Heart left ventricle (tissue), 13 donors: ENCODE measurements around the gene PTPRM.

ENCODE experiments used
- POLR2A ChIP-seq, 2 donors: fragments of 450-650 bp; IDR thresholded peaks; one replicate each; pipeline ENCODE4 v1.6.1; 2017; ENCODE audit warnings: antibody characterized with exemption in 2 of 2, mild to moderate bottlenecking in 2 of 2, moderate library complexity in 2 of 2
- TF ChIP-seq, protein P1 (sequence below), 12 donors: fragments of 200-600 bp; sonication (generic) in 4 of 12; IDR thresholded peaks; one replicate each; pipeline versions ENCODE4 v1.5.0 to v1.8.0; 2018 to 2022; ENCODE audit warnings: antibody characterized with exemption in 12 of 12, mild to moderate bottlenecking in 5 of 12
- donor health status: ischemic (EF 13 %, LVEDD 7.1; RV severe dilation, severe dysfunction).
- donor health status: DM: no; HTN: yes; CAD: no.
- donor health status: DM: no; HTN: no; CAD: no.
- donor health status: ischemic (EF 25% LVEDD 6.9; RV normal size, moderate dysfunction).
- donor health status: ischemic (EF 25% LVEDD 5.7; RV mildly dilated, moderate dysfunction).
- donor health status: ischemic (EF 35%, LVEDD 5.7; RV mildly dilated, moderate dysfunction).
- donor health status: nonischemic (EF 11% LVEDD 7.7; RV severe dilation, severe dysfunction).
- donor health status: DM: yes; HTN: yes; CAD: no.
- donor health status: PGD.
- donor health status: ischemic (EF 29% LVEDD 5.4; RV normal size, mild dysfunction).
- donor health status: nonischemic (EF 23%, LVEDD 6.1; RV moderate dilation, normal function).

- TF ChIP-seq, protein P1, sequence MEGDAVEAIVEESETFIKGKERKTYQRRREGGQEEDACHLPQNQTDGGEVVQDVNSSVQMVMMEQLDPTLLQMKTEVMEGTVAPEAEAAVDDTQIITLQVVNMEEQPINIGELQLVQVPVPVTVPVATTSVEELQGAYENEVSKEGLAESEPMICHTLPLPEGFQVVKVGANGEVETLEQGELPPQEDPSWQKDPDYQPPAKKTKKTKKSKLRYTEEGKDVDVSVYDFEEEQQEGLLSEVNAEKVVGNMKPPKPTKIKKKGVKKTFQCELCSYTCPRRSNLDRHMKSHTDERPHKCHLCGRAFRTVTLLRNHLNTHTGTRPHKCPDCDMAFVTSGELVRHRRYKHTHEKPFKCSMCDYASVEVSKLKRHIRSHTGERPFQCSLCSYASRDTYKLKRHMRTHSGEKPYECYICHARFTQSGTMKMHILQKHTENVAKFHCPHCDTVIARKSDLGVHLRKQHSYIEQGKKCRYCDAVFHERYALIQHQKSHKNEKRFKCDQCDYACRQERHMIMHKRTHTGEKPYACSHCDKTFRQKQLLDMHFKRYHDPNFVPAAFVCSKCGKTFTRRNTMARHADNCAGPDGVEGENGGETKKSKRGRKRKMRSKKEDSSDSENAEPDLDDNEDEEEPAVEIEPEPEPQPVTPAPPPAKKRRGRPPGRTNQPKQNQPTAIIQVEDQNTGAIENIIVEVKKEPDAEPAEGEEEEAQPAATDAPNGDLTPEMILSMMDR (IDR thresholded peaks at IDR 0.05) = no peak
- no peak for TF ChIP-seq POLR2A (IDR thresholded peaks at IDR 0.05)
These were observed 439.9 kb downstream of the PTPRM start for GRCh38 chr18:8006979-8007378.
